MM.1S (cell line): ENCODE results near the gene OTUD3.
"Not testable (repeated sequence)": the region's sequence is repeated elsewhere in the genome, so short reads cannot be mapped to it uniquely, and the experiment has no call there.

Experiments used
- DNase-seq: peaks from one replicate; pipeline ENCODE4 v3.0.0-alpha.2; 2015
- H2AFZ ChIP-seq: fragments of 300-600 bp; sonication (generic); 2 replicates; pipeline ENCODE4 v1.6.0; 2016; ENCODE audit warnings: antibody characterized with exemption, low read length
- H3F3A ChIP-seq: fragments of 300-600 bp; sonication (generic); 2 replicates; pipeline ENCODE4 v1.6.1; 2016; ENCODE audit warnings: mild to moderate bottlenecking, antibody characterized with exemption, low read length, moderate library complexity, mixed read lengths; ENCODE audit not compliant: insufficient read depth
- H3K27ac ChIP-seq: fragments of 300-600 bp; sonication (generic); 2 replicates; pipeline ENCODE4 v1.5.1; 2016; ENCODE audit warnings: mild to moderate bottlenecking, low read length
- H3K27me3 ChIP-seq: fragments of 300-600 bp; sonication (generic); replicated peaks from 2 replicates; pipeline ENCODE4 v1.6.0; 2016; ENCODE audit warnings: low read length; ENCODE audit not compliant: insufficient read depth
- H3K36me3 ChIP-seq: fragments of 300-600 bp; sonication (generic); replicated peaks from 2 replicates; pipeline ENCODE4 v1.6.1; 2016; ENCODE audit warnings: mild to moderate bottlenecking, low read length, mixed read lengths; ENCODE audit not compliant: insufficient read depth
- H3K4me1 ChIP-seq: fragments of 300-600 bp; sonication (generic); 2 replicates; pipeline ENCODE4 v1.6.1; 2016; ENCODE audit warnings: low read length, mixed read lengths
- H3K4me2 ChIP-seq: fragments of 300-600 bp; sonication (generic); 2 replicates; pipeline ENCODE4 v1.6.0; 2016; ENCODE audit warnings: low read depth, low read length
- H3K4me3 ChIP-seq: fragments of 300-600 bp; sonication (generic); 2 replicates; pipeline ENCODE4 v1.5.1; 2016; ENCODE audit warnings: low read length, mixed read lengths
- H3K79me2 ChIP-seq: fragments of 300-600 bp; sonication (generic); 2 replicates; pipeline ENCODE4 v1.6.1; 2016; ENCODE audit warnings: mixed run types, low read length, mixed read lengths
- H3K9ac ChIP-seq: fragments of 300-600 bp; sonication (generic); 2 replicates; pipeline ENCODE4 v1.6.1; 2016; ENCODE audit warnings: low read length, mixed read lengths
- H3K9me2 ChIP-seq: fragments of 300-600 bp; sonication (generic); replicated peaks from 2 replicates; pipeline ENCODE4 v1.6.1; 2016; ENCODE audit warnings: mild to moderate bottlenecking, low read length, mixed read lengths; ENCODE audit not compliant: insufficient read depth
- H3K9me3 ChIP-seq: fragments of 300-600 bp; sonication (generic); replicated peaks from 2 replicates; pipeline ENCODE4 v1.6.1; 2016; ENCODE audit warnings: mild to moderate bottlenecking, low read length, mixed read lengths; ENCODE audit not compliant: insufficient read depth
- H4K20me1 ChIP-seq: fragments of 300-600 bp; sonication (generic); 2 replicates; pipeline ENCODE4 v1.6.1; 2016; ENCODE audit warnings: mild to moderate bottlenecking, low read length, moderate library complexity, mixed read lengths; ENCODE audit not compliant: insufficient read depth
- CTCF ChIP-seq: fragments of 300-600 bp; sonication (generic); IDR thresholded peaks from 2 replicates; pipeline ENCODE4 v1.5.1; 2016; ENCODE audit warnings: antibody characterized with exemption, low read length, mixed read lengths
- EZH2 ChIP-seq: fragments of 300-600 bp; sonication (generic); optimal IDR thresholded peaks from 2 replicates; pipeline ENCODE3; 2017; ENCODE audit warnings: low read depth, mild to moderate bottlenecking, antibody characterized with exemption, low read length, mixed read lengths
- EZH2phosphoT487 ChIP-seq: fragments of 300-600 bp; sonication (generic); IDR thresholded peaks from 2 replicates; pipeline ENCODE4 v1.6.1; 2018; ENCODE audit warnings: antibody characterized with exemption, low read length

OTUD3 gene

GRCh38 chr1:19846338-19846737 lies 35.9 kb upstream of the OTUD3 start:
- Histone ChIP-seq H3F3A (no peaks in the 10 kb centered on the region), H2AFZ (no peak overlapping the region), H3K4me3 (no peak overlapping the region), H3K9me2 (no peaks in the 10 kb centered on the region), H3K9me3 (no peaks in the 10 kb centered on the region), H4K20me1 (no peaks in the 10 kb centered on the region), H3K36me3 (no peaks in the 10 kb centered on the region), H3K27ac (no peak overlapping the region), H3K4me2 (no peak overlapping the region), H3K9ac (no peak overlapping the region), H3K79me2 (no peaks in the 10 kb centered on the region), H3K27me3 (no peaks in the 10 kb centered on the region), H3K4me1 (no peaks in the 10 kb centered on the region)
- TF ChIP-seq EZH2phosphoT487 (no peak), CTCF (no peak), EZH2 (no peak)
- no peak for DNase-seq

DNA sequence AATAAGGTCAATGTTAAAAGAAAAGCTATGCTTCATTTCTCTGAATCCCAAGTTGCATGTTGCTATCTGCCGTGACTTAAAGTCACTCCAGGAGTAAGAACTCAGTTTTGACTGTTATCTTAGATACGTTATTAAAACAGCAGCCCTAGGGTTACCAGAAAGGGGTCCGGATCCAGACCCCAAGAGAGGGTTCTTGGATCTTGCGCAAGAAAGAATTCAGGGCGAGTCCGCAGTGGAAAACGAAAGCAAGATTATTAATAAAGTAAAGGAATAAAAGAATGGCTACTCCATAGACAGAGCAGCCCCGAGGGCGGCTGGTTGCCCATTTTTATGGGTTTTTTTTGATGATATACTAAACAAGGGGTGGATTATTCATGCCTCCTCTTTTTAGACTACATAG lies 34.9 kb upstream of the OTUD3 start:
- H2AFZ ChIP-seq, H3K79me2 ChIP-seq, H3K4me2 ChIP-seq, H4K20me1 ChIP-seq, H3K27me3 ChIP-seq, H3K9ac ChIP-seq, H3K4me3 ChIP-seq, H3K36me3 ChIP-seq, H3K27ac ChIP-seq, H3K9me3 ChIP-seq, H3F3A ChIP-seq, DNase-seq, H3K4me1 ChIP-seq, H3K9me2 ChIP-seq: not testable (repeated sequence)

GRCh38 chr1:19849307-19849706 lies 32.9 kb upstream of the OTUD3 start:
- H4K20me1 ChIP-seq, H3K4me2 ChIP-seq, H3K9me2 ChIP-seq, H2AFZ ChIP-seq, H3K9me3 ChIP-seq, H3F3A ChIP-seq, H3K4me3 ChIP-seq, H3K36me3 ChIP-seq, H3K79me2 ChIP-seq, H3K9ac ChIP-seq, H3K4me1 ChIP-seq, H3K27me3 ChIP-seq, H3K27ac ChIP-seq, DNase-seq: not testable (repeated sequence)

- Histone ChIP-seq H2AFZ (no peak overlapping the region), H3K4me2 (no peak overlapping the region), H3K4me1 (no peaks in the 10 kb centered on the region), H3K9me3 (no peaks in the 10 kb centered on the region), H3K27me3 (no peaks in the 10 kb centered on the region), H3K9ac (no peak overlapping the region), H3F3A (no peaks in the 10 kb centered on the region), H3K79me2 (no peaks in the 10 kb centered on the region), H4K20me1 (no peaks in the 10 kb centered on the region), H3K9me2 (no peaks in the 10 kb centered on the region), H3K27ac (no peak overlapping the region), H3K4me3 (no peak overlapping the region), H3K36me3 (no peaks in the 10 kb centered on the region)
- TF ChIP-seq EZH2phosphoT487 (no peak), CTCF (no peak), EZH2 (no peak)
- DNase-seq: no peak
Measured at GRCh38 chr1:19850214-19850613, 32.0 kb upstream of the OTUD3 start.
